ENCODE results near the gene NISCH. TPM values are rescaled to one million over a fixed set of nuclear protein-coding genes. Genes with fewer than 3 reads are reported as not detected.

Gene NISCH
- total and polyA plus RNA-seq, 2 donors (not counting 1 experiment from before 2014, with no cell fraction given): 130 to 169 TPM

- TF ChIP-seq CTCF (IDR thresholded peaks at IDR 0.05): no peak
- TF ChIP-seq EZH2 (IDR thresholded peaks at IDR 0.05; ENCODE audit: borderline replicate concordance, insufficient read depth, low read depth, low read length, poor library complexity, severe bottlenecking): no peak
Observed at GRCh38 chr3:52531860-52532516, 76.6 kb downstream of the NISCH start.

GRCh38 chr3:52532517-52532837, 77.1 kb downstream of the NISCH start:
- POLR2A ChIA-PET: interaction anchor here (0.6 kb wide), 1 partner anchor 537 kb away, joined by 4 read pairs; the partner anchor contains the start of gene RPL29

More at GRCh38 chr3:52531860-52532516, 76.6 kb downstream of the NISCH start:
- intact Hi-C loops (cut with micrococcal nuclease): loop anchor here (10.0 kb wide), 3 partner anchors 477 to 1137 kb away; partner anchors contain the start of genes DUSP7, PRKCD and RBM15B
- peaks cover 5% of the 10 kb centered on the region for H3K79me2 ChIP-seq (ENCODE audit: control insufficient read depth, insufficient read depth, low read length)
- Mint-ChIP-seq H3K4me1 (peaks cover 22% of the 10 kb centered on the region), H3K27ac (no peak overlapping the region), H3K27me3 (no peaks in the 10 kb centered on the region), H3K4me3 (peak overlapping the region; percentile 85), H3K9me3 (ENCODE audit: insufficient read depth) (no peaks in the 10 kb centered on the region)
- no peak overlapping the region for H3K4me3 ChIP-seq (ENCODE audit: control extremely low read depth in 1 of 5, extremely low read depth in 1 of 5, insufficient read depth in 1 of 5, low read depth in 2 of 5, low read length in 4 of 5)
- WGBS (ENCODE audit: insufficient coverage): 94% methylated on average over 10 of the region's 14 CpGs
- peaks cover 0 to 13% (median 0%) of the 10 kb centered on the region in 4 experiments for H3K27me3 ChIP-seq (replicated peaks in 1 of 4; ENCODE audit: control extremely low read depth in 1 of 4, control insufficient read depth in 3 of 4, insufficient read depth in 4 of 4, low read length in 3 of 4)
- POLR2A ChIA-PET: interaction anchor here (0.6 kb wide), 1 partner anchor 536 kb away, joined by 4 read pairs; the partner anchor contains the start of gene RPL29
- peak overlapping the region; percentile 99 for H3K4me2 ChIP-seq (replicated peaks; ENCODE audit: low read depth, low read length, poor library complexity, severe bottlenecking)
- no peaks in the 10 kb centered on the region for H4K20me1 ChIP-seq (ENCODE audit: control insufficient read depth, insufficient read depth, low read length, poor library complexity, severe bottlenecking)
- H3K9ac ChIP-seq (ENCODE audit: low read length): no peak overlapping the region
- no peaks in the 10 kb centered on the region for H3K9me3 ChIP-seq (ENCODE audit: control extremely low read depth in 1 of 3, control insufficient read depth in 2 of 3, insufficient read depth in 1 of 3, low read length in 2 of 3)
- CTCF ChIA-PET: no interaction called here
- peak overlapping the region; percentile 84 for H2AFZ ChIP-seq (ENCODE audit: insufficient read depth, low read depth, low read length, poor library complexity, severe bottlenecking)
- H3K36me3 ChIP-seq (replicated peaks in 1 of 2; ENCODE audit: control extremely low read depth in 1 of 2, control insufficient read depth in 1 of 2, extremely low read depth in 1 of 2, insufficient read depth in 2 of 2, low read length in 1 of 2): no peaks in the 10 kb centered on the region
- DNase-seq: no peak
- H3K27ac ChIP-seq (ENCODE audit: low read length in 2 of 2): no peak overlapping the region
- no peak for ATAC-seq (ENCODE audit: low read depth)
- H3K4me1 ChIP-seq (ENCODE audit: control insufficient read depth in 2 of 2, insufficient read depth in 2 of 2, low read length in 2 of 2): peaks cover 15 to 30% of the 10 kb centered on the region in 2 donors

More at GRCh38 chr3:52532517-52532837, 77.1 kb downstream of the NISCH start:
- Histone ChIP-seq H2AFZ (ENCODE audit: insufficient read depth, low read depth, low read length, poor library complexity, severe bottlenecking) (peak overlapping the region; percentile 84), H3K4me3 (ENCODE audit: control extremely low read depth in 1 of 5, extremely low read depth in 1 of 5, insufficient read depth in 1 of 5, low read depth in 2 of 5, low read length in 4 of 5) (peak overlapping the region in 4 of 5 experiments; percentile 44 to 73 (median 64)), H3K4me1 (ENCODE audit: control insufficient read depth in 2 of 2, insufficient read depth in 2 of 2, low read length in 2 of 2) (peaks cover 20 to 35% of the 10 kb centered on the region in 2 donors), H3K27ac (ENCODE audit: low read length in 2 of 2) (no peak overlapping the region), H3K9me3 (ENCODE audit: control extremely low read depth in 1 of 3, control insufficient read depth in 2 of 3, insufficient read depth in 1 of 3, low read length in 2 of 3) (no peaks in the 10 kb centered on the region), H3K79me2 (ENCODE audit: control insufficient read depth, insufficient read depth, low read length) (peaks cover 9% of the 10 kb centered on the region), H3K4me2 (replicated peaks; ENCODE audit: low read depth, low read length, poor library complexity, severe bottlenecking) (peak overlapping the region; percentile 99), H3K27me3 (replicated peaks in 1 of 4; ENCODE audit: control extremely low read depth in 1 of 4, control insufficient read depth in 3 of 4, insufficient read depth in 4 of 4, low read length in 3 of 4) (peaks cover 0 to 13% (median 0%) of the 10 kb centered on the region in 4 experiments), H3K9ac (ENCODE audit: low read length) (peak overlapping the region; percentile 67), H3K36me3 (replicated peaks in 1 of 2; ENCODE audit: control extremely low read depth in 1 of 2, control insufficient read depth in 1 of 2, extremely low read depth in 1 of 2, insufficient read depth in 2 of 2, low read length in 1 of 2) (no peaks in the 10 kb centered on the region), H4K20me1 (ENCODE audit: control insufficient read depth, insufficient read depth, low read length, poor library complexity, severe bottlenecking) (no peaks in the 10 kb centered on the region)
- WGBS (ENCODE audit: insufficient coverage): 18% methylated on average over 4 of the region's 5 CpGs
- CTCF ChIA-PET: no interaction called here
- Mint-ChIP-seq H3K4me1 (peaks cover 27% of the 10 kb centered on the region), H3K4me3 (peak overlapping the region; percentile 85), H3K27ac (peak overlapping the region; percentile 50), H3K27me3 (no peaks in the 10 kb centered on the region), H3K9me3 (ENCODE audit: insufficient read depth) (no peaks in the 10 kb centered on the region)
- intact Hi-C loops (cut with micrococcal nuclease): loop anchor here (10.0 kb wide), 3 partner anchors 478 to 1138 kb away; partner anchors contain the start of genes DUSP7, PRKCD and RBM15B
- ATAC-seq (ENCODE audit: low read depth): no peak
- TF ChIP-seq EZH2 (IDR thresholded peaks at IDR 0.05; ENCODE audit: borderline replicate concordance, insufficient read depth, low read depth, low read length, poor library complexity, severe bottlenecking) (no peak), CTCF (IDR thresholded peaks at IDR 0.05) (no peak)
- peak; percentile 53 for DNase-seq
